ENCODE results near the gene MGAT1. TPM values are rescaled to one million over a fixed set of nuclear protein-coding genes. Genes with fewer than 3 reads are reported as not detected.

Gene MGAT1
- polyA plus RNA-seq, result 101 TPM

DNA sequence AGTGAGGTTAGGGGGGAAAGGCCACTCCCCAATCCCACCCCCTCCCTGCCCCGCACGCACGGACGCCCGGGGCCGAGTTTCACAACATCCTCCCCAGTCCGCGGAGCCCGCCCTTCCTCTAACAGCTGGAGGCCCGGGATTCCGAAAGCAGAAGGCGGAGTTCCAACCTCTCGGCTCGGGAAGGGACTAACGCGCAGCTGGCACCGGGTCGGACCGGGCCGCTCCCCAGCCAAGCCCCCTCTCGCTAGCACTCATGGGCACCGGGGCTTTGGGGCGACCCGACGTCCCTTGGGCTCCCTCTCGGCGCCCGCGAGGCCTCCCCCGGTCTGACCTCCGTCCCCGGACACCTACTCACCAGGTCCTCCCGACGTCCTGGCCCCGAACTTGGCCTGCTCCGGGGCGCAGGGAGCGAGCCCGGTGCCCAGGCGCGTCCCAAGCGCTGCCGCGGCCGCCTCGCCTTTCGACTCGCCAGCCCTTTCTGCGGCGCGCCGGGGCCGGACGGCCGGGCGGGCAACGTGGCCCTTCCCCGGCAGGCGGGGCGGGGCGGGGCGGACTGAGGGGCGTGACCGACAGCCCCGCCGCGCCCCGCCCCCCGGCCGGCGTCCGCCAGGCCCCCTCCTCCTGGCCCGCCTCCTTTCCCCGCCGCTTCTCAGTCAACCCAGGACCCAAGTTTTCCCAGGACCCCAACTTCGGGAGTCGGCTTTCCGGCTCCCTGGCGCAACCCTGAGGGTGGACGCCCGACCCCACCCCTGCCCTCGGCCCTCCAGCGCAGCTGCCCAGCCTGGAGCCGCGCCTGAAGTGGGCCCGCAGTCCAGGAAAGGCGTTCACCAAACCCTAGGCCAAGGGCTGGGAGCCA, at the start of gene MGAT1:
MGAT1 (minus strand) TSS at position 482 of the 856 bp plus-strand sequence. CDS start 9,835 bp downstream, outside the sequence.
- peak within 1 kb of the TSS; percentile 94 to 100 (median 97) for H3K27ac Mint-ChIP-seq
- peaks cover 67 to 74% (median 70%) of the 10 kb centered on the region in 3 donors for H3K4me1 Mint-ChIP-seq
- no peaks in the 10 kb centered on the region for H3K9me3 Mint-ChIP-seq
- no peaks in the 10 kb centered on the region for H3K27me3 Mint-ChIP-seq
- no peaks in the 10 kb centered on the region for H3K36me3 Mint-ChIP-seq
- peak within 1 kb of the TSS; percentile 74 to 100 (median 98) for H3K4me3 Mint-ChIP-seq

DNA sequence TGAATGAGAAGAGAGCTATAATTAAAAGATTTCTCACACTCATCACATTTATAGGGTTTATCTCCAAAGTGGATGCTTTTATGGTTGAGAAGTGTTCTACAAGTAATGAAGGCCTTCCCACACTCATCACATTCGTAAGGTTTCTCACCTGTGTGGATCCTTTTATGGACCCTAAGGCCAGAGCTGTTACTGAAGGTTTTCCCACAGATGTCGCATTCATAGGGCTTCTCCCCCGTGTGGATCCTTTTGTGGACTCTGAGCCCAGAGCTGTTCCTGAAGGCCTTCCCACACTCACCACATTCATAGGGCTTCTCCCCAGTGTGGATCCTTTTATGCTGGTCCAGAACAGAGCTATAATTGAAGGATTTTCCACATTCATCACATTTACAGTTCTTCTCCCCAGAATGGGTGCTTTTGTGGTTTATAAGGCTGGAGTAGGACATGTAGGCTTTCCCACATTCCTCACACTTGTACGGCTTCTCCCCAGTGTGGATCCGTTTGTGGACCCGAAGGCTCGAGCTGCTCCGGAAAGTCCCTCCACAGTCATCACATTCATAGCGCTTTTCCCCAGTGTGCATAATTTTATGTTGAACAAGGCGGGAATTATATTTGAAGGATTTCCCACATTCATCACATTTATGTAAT, 48.0 kb upstream of the MGAT1 start:
- Mint-ChIP-seq H3K4me3 (no peak overlapping the region), H3K9me3 (peaks cover 0 to 12% (median 7%) of the 10 kb centered on the region in 3 donors), H3K36me3 (peaks cover 26% of the 10 kb centered on the region), H3K27me3 (no peaks in the 10 kb centered on the region), H3K4me1 (peaks cover 1 to 19% (median 6%) of the 10 kb centered on the region in 3 donors), H3K27ac (no peak overlapping the region)

DNA sequence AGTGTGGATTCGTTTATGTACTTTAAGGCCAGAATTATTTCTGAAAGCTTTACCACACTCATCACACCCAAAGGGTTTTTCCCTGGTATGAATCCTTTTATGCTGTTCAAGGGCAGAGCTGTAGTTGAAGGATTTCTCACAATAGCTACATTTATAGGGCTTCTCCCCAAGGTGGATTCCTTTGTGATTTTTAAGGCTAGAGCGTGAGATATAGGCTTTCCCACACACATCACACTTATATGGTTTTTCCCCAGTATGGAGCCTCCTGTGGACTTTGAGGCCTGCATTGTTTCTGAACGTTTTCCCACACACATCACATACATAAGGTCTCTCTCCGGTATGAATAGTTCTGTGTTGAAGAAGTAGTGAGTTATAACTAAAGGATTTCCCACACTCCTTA, 47.2 kb upstream of the MGAT1 start:
- H3K4me3 Mint-ChIP-seq, result no peak overlapping the region
- no peak overlapping the region for H3K27ac Mint-ChIP-seq
- peaks cover 0 to 12% (median 7%) of the 10 kb centered on the region in 3 donors for H3K9me3 Mint-ChIP-seq
- H3K36me3 Mint-ChIP-seq, result peaks cover 26% of the 10 kb centered on the region
- peaks cover 1 to 18% (median 4%) of the 10 kb centered on the region in 3 donors for H3K4me1 Mint-ChIP-seq
- no peaks in the 10 kb centered on the region for H3K27me3 Mint-ChIP-seq

DNA sequence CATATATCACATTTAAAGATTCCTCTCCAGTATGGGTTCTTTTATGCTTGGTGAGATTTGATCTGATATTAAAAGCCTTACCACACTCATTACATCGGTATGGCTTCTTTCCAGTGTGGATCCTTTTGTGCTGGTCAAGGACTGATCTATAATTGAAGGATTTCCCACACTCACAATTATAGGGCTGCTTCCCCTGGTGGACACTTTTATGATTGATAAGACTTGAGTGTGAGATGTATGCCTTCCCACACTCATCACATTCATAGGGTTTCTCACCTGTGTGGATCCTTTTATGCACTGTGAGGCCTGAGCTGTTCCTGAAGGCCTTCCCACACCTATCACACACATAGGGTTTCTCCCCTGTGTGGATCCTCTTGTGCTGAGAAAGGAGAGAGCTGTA, 46.3 kb upstream of the MGAT1 start:
- Mint-ChIP-seq H3K36me3 (peaks cover 26% of the 10 kb centered on the region), H3K4me3 (no peak overlapping the region), H3K4me1 (peaks cover 1 to 9% (median 4%) of the 10 kb centered on the region in 3 donors), H3K27ac (no peak overlapping the region), H3K27me3 (no peaks in the 10 kb centered on the region), H3K9me3 (peaks cover 0 to 12% (median 7%) of the 10 kb centered on the region in 3 donors)

DNA sequence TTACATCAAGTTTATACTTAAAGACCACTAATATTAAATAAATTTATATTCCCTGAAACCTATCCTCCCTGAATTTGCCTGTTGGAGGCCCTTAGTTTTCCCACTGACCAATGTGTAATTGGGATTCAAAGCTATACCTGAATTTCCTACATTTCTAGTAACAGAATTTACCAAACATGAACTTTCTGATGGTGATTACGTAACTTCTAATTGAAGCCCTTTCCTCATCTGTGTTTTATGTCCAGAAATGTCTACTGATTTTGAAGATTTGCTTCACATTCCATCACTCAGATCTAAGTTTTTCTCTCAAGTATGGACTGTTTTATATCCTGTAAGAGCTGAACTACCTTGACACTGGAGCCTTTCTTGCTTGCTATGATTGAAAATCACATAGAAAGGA, 45.7 kb upstream of the MGAT1 start:
- peaks cover 26% of the 10 kb centered on the region for H3K36me3 Mint-ChIP-seq
- no peak overlapping the region for H3K27ac Mint-ChIP-seq
- peaks cover 0 to 12% (median 7%) of the 10 kb centered on the region in 3 donors for H3K9me3 Mint-ChIP-seq
- peaks cover 1 to 4% (median 4%) of the 10 kb centered on the region in 3 donors for H3K4me1 Mint-ChIP-seq
- H3K27me3 Mint-ChIP-seq, result no peaks in the 10 kb centered on the region
- H3K4me3 Mint-ChIP-seq, result no peak overlapping the region

DNA sequence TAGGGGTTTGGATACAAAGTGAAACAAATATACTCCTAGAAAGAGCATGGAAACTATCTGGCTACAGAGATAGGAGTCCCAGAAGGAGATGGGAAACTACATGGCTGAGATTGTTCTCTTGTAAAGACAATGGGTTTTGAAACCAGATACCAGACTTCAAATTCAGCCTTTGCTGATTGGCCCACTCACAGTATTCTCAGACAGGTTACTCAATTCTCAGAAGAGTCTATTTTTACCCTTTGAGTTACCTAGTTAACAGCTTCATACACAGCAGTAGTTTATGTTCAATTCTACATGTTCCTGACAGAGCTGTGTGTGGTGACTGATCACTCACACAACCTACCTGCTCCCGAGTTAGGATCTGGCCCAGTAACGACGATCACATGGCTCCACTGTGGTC, 44.4 kb upstream of the MGAT1 start:
- peaks cover 0 to 15% (median 7%) of the 10 kb centered on the region in 3 donors for H3K9me3 Mint-ChIP-seq

DNA sequence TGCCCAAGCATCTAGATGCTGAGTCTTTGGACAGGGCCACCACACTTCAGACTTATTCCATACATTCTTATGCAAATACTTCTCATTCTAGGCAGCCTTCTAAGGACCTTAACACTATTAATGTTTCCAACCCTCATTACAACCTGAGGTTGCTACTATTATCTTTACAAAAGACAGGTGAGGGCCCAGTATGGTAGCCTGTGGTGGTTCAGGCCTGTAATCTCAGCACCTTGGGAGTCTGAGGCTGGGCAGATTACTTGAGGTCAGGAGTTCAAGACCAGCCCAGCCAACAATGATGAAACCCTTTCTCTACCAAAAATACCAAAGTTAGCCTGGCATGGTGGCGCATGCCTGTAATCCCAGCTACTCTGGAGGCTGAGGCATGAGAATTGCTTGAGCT, 42.3 kb upstream of the MGAT1 start:
- Mint-ChIP-seq H3K36me3 (peaks cover 10% of the 10 kb centered on the region), H3K9me3 (peaks cover 0 to 10% (median 2%) of the 10 kb centered on the region in 3 donors), H3K27me3 (no peaks in the 10 kb centered on the region), H3K4me3 (no peak overlapping the region), H3K27ac (no peak overlapping the region), H3K4me1 (peaks cover 0 to 4% (median 0%) of the 10 kb centered on the region in 3 donors)

More for the DNA sequence above, 44.4 kb upstream of the MGAT1 start:
- Mint-ChIP-seq H3K4me1 (peaks cover 0 to 4% (median 1%) of the 10 kb centered on the region in 3 donors), H3K27ac (no peak overlapping the region), H3K27me3 (no peaks in the 10 kb centered on the region), H3K36me3 (peaks cover 22% of the 10 kb centered on the region), H3K4me3 (no peak overlapping the region)

DNA sequence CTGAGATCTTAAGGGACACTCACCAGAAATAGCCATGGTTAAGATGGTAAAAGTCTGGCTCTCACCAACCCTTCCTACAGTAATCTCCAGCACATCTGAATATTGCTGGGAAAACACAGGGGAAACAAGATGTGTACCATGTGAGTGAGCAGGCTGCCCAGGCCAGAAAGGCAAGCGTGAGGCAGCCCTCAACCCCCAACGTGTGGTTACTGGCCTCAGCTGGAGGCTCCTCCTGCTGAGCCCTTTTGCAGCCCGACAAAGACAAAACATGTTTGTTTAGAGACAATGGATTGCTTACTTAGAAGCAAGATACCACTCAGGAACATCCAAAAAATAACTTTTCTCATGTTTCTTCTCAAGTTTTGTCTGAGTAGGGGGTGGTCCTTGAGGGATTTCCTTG, 41.8 kb upstream of the MGAT1 start:
- H3K9me3 Mint-ChIP-seq, result peaks cover 0 to 10% (median 2%) of the 10 kb centered on the region in 3 donors
- H3K27me3 Mint-ChIP-seq, result no peaks in the 10 kb centered on the region
- H3K4me1 Mint-ChIP-seq, result peaks cover 0 to 1% (median 0%) of the 10 kb centered on the region in 3 donors
- no peak overlapping the region for H3K27ac Mint-ChIP-seq
- H3K4me3 Mint-ChIP-seq, result no peak overlapping the region
- H3K36me3 Mint-ChIP-seq, result peaks cover 6% of the 10 kb centered on the region

DNA sequence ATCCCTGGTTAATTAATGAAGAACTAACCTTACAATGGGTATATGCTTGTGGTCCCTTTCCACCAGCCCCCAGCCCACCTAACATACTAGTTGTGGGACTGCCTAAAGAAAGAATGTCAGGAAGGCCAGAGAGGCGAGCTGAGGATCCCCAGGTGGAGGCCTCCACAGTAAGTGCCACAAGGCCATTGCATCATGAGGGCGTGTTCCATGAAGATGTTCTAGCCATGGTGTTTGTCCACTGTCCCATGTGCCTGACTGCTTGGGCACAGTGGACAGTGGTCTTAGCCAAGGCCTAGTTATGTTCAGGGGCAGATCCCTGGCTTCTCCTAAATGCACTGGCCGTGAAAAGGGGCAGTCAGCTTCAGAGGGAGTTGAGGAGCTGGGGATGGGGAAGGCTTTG, 37.3 kb upstream of the MGAT1 start:
- H3K4me1 Mint-ChIP-seq, result no peaks in the 10 kb centered on the region
- no peaks in the 10 kb centered on the region for H3K27me3 Mint-ChIP-seq
- H3K27ac Mint-ChIP-seq, result no peak overlapping the region
- H3K9me3 Mint-ChIP-seq, result peaks cover 2 to 7% (median 2%) of the 10 kb centered on the region in 3 donors
- no peak overlapping the region for H3K4me3 Mint-ChIP-seq
- no peaks in the 10 kb centered on the region for H3K36me3 Mint-ChIP-seq

DNA sequence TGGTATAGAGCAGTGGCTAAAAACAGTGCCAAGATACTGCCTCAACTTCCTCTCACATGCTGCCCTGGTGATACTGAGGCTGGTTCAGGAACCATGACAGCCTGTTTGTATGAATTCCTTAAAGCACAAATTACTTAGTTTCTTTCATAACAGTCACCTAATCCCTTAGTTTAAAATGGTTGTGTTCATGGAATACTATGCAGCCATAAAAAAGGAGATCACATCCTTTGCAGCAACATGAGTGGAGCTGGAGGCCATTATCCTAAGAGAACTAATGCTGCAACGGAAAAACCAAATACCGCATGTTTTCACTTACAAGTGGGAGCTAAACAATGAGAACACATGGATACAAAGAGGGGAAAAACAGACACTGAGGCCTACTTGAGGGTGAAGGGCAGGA, 36.6 kb upstream of the MGAT1 start:
- H3K4me1 Mint-ChIP-seq, result peaks cover under 1 to 7% (median 6%) of the 10 kb centered on the region in 3 donors
- peaks cover 2 to 7% (median 2%) of the 10 kb centered on the region in 3 donors for H3K9me3 Mint-ChIP-seq
- no peaks in the 10 kb centered on the region for H3K27me3 Mint-ChIP-seq
- H3K36me3 Mint-ChIP-seq, result no peaks in the 10 kb centered on the region
- no peak overlapping the region for H3K27ac Mint-ChIP-seq
- H3K4me3 Mint-ChIP-seq, result no peak overlapping the region

DNA sequence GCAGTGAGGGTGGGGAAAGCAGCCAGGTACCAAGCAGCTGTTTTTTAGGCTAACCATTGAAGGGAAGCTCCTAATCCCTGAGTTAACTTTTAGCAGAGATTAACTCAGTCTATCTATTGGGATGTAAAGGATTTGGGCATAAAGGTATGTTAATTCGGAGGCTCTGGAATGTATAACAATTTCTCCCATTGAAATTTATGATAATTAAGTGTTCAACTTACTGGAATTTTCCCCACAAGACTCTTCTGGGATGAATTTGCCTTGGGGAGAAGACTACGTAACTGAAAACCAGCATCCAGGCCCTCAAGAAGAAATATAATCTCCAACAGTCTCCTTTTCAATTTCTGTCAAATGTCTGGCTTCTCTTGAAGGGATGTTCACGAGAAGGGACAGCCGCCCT, 34.9 kb upstream of the MGAT1 start:
- H3K36me3 Mint-ChIP-seq, result no peaks in the 10 kb centered on the region
- peaks cover 12 to 17% (median 14%) of the 10 kb centered on the region in 3 donors for H3K4me1 Mint-ChIP-seq
- H3K27ac Mint-ChIP-seq, result no peak overlapping the region
- H3K27me3 Mint-ChIP-seq, result no peaks in the 10 kb centered on the region
- no peak overlapping the region for H3K4me3 Mint-ChIP-seq
- peaks cover 2 to 7% (median 2%) of the 10 kb centered on the region in 3 donors for H3K9me3 Mint-ChIP-seq

DNA sequence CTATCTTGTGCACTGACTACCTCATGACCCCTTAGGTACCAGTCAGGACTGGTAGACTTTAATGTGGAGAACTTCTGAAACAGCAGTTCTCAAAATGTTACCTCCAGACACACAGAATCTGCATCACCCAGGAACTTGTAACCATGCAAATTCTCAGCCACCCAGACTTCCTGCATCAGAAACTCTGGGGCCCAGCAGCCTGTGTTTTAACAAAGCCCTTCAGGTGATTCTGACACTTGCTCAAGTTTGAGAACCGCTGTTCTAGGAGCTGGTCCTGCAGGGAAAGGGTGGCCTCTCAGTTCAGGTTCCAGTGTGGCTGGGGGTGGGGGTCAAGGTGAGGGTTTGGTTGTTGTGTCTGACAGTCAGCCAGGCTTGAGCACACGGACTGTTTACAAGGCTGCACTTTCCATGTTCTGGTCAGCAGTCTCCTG, 30.0 kb upstream of the MGAT1 start:
- H3K27ac Mint-ChIP-seq, result peak overlapping the region; percentile 93 to 96 (median 93)
- no peaks in the 10 kb centered on the region for H3K27me3 Mint-ChIP-seq
- peak overlapping the region; percentile 91 to 99 (median 97) for H3K4me3 Mint-ChIP-seq
- no peaks in the 10 kb centered on the region for H3K9me3 Mint-ChIP-seq
- peaks cover 8% of the 10 kb centered on the region for H3K36me3 Mint-ChIP-seq
- H3K4me1 Mint-ChIP-seq, result peaks cover 20 to 30% (median 24%) of the 10 kb centered on the region in 3 donors

DNA sequence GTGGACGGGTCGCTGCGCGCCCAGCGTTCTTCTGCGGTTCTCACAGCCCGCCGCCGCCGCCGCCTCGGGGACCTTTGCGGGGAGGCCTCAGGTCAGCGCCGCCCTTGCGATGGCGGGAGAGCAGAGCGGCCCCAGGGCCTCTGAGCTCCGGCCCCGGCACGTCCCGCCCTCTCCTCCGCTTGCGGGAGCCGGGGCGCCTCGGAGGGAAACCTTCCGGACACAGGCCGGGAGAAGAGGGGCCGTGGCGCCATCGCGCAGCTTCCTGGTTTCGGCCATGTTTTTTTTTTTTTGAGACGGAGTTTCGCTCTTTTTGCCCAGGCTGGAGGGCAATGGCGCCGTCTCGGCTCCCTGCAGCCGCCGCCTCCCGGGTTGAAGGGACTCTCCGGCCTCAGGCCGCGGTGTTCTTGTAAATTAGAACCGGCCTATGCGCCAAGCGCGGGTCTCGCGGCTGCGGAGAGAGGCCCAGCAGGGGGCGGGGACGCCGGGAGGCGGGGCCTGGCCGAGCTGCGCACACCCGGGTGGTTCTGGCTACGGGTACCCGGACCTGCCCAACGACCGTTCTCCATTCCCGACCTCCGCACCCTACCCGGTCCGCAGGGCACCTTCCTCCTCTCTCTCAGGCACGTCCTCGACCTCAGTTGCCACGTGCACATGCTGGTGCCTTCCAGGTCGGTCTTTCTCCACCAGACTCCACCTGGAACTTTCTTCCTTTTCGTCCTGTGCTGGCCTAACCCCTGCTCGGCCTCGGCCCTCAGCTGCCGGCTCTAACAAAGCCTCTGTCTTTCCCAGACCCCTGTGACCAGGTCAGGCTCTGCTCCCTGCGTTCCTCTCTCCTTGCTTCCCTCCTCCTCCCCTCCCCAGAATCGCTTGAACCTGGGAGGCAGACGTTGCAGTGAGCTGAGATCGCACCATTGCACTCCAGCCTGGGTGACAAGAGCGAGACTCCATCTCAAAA, 28.8 kb upstream of the MGAT1 start:
- Mint-ChIP-seq H3K4me3 (peak overlapping the region; percentile 91 to 99 (median 97)), H3K36me3 (peaks cover 11% of the 10 kb centered on the region), H3K4me1 (peaks cover 20 to 30% (median 24%) of the 10 kb centered on the region in 3 donors), H3K27ac (peak overlapping the region; percentile 93 to 98 (median 96)), H3K9me3 (no peaks in the 10 kb centered on the region), H3K27me3 (no peaks in the 10 kb centered on the region)
